ENCODE measurements around the gene CHPF.

- TF ChIP-seq POLR2A (IDR thresholded peaks at IDR 0.05) = no peak
- TF ChIP-seq CTCF (IDR thresholded peaks at IDR 0.05) = no peak
- TF ChIP-seq POLR2AphosphoS5 (IDR thresholded peaks at IDR 0.05) = no peak
Measured at GRCh38 chr2:219514836-219515235, 28.8 kb downstream of the CHPF start.

All from upper lobe of left lung (tissue), 4 donors.